Dendritic cell treated with granulocyte-macrophage colony-stimulating factor and Interleukin-4, amounts not matched to agents 40 ng/mL and 50 ng/mL, for 4 days (primary cell): ENCODE data around the gene PMAIP1.

Source experiments
- H3K27ac Mint-ChIP-seq: one replicate; pipeline ENCODE4 v1.8.0; 2022; ENCODE audit warnings: mild to moderate bottlenecking, mixed read lengths
- H3K27me3 Mint-ChIP-seq: one replicate; pipeline ENCODE4 v1.8.0; 2022; ENCODE audit warnings: mild to moderate bottlenecking, mixed read lengths
- H3K36me3 Mint-ChIP-seq: one replicate; pipeline ENCODE4 v1.8.0; 2022; ENCODE audit warnings: low read depth, mixed read lengths
- H3K4me1 Mint-ChIP-seq: one replicate; pipeline ENCODE4 v1.8.0; 2022; ENCODE audit warnings: low read depth, mixed read lengths
- H3K4me3 Mint-ChIP-seq: one replicate; pipeline ENCODE4 v1.8.0; 2022; ENCODE audit warnings: mild to moderate bottlenecking, moderate library complexity, mixed read lengths
- H3K9me3 Mint-ChIP-seq: one replicate; pipeline ENCODE4 v1.8.0; 2022; ENCODE audit warnings: mixed read lengths
- intact Hi-C: fragments of 100-400 bp; cut with micrococcal nuclease; formaldehyde crosslinking; loops from one replicate; pipeline ENCODE4 v1.15.0; 2022

The PMAIP1 gene

DNA sequence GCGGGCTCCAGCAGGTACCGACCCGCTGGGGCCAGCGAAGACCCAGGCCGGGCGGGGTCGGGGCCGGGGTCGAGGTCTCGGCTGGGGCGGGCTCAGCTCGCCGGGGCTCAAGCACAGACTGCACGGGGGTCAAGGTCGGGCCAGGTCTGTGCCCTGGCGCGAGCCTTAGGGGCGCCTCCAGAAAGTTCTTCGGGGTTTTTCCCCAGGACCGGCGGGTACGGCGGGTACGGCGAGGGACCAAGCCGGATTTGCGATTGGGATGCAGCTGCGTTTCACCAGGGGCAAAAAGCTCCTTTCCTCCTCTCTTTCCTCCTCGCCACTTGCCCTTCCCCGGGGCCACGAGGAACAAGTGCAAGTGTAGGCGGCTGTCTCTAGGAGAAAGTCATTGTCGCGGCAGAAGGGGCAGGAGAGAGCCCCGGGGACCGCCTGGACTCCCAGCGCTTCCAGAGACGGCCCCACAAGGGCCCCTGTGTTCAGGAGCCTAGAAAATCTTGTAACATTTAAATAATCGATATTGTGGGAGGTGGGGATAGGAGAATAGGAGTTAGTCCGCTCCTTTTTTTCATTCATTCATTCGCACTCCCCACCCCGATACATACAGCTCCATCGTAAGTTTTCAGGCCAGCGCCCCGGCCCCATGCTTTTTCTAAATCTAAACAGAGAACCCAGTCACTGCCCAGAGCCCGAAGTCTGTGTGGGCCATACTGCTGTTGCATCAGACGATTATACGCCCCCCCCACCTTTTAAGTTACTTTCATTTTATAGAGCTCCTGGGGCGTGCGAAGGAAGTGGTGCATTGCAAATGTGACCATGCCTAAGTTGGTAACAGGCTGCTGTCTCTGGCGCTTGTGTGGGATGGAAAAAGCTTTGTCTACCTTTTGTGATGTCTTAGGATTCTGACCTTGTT, 679 bp downstream of the PMAIP1 start:
- H3K4me1 Mint-ChIP-seq: peaks cover 35% of the 10 kb centered on the region
- H3K4me3 Mint-ChIP-seq: peak overlapping the region; percentile 90
- H3K27ac Mint-ChIP-seq: peak overlapping the region; percentile 89
- intact Hi-C loops: loop anchor here (5.0 kb wide), 1 partner anchor 42 kb away; no protein-coding TSS in a partner anchor
- H3K27me3 Mint-ChIP-seq: peaks cover 5% of the 10 kb centered on the region
- no peaks in the 10 kb centered on the region for H3K9me3 Mint-ChIP-seq
- H3K36me3 Mint-ChIP-seq: peaks cover 9% of the 10 kb centered on the region

DNA sequence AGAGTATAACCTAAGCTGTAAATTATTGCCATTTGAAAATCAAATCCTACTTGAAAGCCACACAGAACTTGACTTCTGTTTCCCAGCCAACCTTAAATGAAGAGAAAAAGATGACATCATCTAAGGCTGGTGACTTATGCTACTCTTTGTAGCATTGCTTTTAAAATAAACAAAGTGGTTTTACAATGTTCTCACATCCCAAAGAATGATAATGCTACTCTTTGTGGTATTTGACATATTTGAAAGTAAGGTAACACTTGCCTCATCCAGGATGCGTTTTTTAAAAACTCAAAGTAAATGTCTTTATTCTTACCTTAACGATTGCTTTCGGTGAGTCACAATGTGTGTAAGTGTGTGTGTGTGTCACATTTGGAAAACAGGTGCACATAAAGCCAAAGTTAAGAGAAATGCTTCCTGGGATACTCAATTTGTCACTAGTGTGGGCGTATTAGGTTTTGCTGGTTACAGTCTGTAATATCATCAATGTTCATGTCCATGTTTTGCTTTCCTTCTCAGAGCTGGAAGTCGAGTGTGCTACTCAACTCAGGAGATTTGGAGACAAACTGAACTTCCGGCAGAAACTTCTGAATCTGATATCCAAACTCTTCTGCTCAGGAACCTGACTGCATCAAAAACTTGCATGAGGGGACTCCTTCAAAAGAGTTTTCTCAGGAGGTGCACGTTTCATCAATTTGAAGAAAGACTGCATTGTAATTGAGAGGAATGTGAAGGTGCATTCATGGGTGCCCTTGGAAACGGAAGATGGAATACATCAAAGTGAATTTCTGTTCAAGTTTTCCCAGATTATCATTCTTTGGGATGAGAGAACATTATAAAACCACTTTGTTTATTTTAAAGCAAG, 2.6 kb downstream of the PMAIP1 start:
- intact Hi-C loops: loop anchor here (5.0 kb wide), 1 partner anchor 40 kb away; no protein-coding TSS in a partner anchor
- H3K36me3 Mint-ChIP-seq: peaks cover 9% of the 10 kb centered on the region
- no peak overlapping the region for H3K27ac Mint-ChIP-seq
- peaks cover 45% of the 10 kb centered on the region for H3K4me1 Mint-ChIP-seq
- peaks cover 3% of the 10 kb centered on the region for H3K27me3 Mint-ChIP-seq
- no peaks in the 10 kb centered on the region for H3K9me3 Mint-ChIP-seq
- no peak overlapping the region for H3K4me3 Mint-ChIP-seq

DNA sequence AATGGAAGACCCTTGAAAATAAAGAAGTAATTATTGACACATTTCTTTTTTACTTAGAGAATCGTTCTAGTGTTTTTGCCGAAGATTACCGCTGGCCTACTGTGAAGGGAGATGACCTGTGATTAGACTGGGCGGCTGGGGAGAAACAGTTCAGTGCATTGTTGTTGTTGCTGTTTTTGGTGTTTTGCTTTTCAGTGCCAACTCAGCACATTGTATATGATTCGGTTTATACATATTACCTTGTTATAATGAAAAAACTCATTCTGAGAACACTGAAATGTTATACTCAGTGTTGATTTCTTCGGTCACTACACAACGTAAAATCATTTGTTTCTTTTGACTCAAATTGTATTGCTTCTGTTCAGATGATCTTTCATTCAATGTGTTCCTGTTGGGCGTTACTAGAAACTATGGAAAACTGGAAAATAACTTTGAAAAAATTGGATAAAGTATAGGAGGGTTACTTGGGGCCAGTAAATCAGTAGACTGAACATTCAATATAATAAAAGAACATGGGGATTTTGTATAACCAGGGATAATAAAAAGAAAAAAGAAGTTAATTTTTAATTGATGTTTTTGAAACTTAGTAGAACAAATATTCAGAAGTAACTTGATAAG, 3.3 kb downstream of the PMAIP1 start:
- intact Hi-C loops: loop anchor here (5.0 kb wide), 1 partner anchor 39 kb away; no protein-coding TSS in a partner anchor
- peaks cover 9% of the 10 kb centered on the region for H3K36me3 Mint-ChIP-seq
- H3K4me3 Mint-ChIP-seq: no peak overlapping the region
- H3K27me3 Mint-ChIP-seq: peaks cover 3% of the 10 kb centered on the region
- H3K4me1 Mint-ChIP-seq: peaks cover 47% of the 10 kb centered on the region
- no peak overlapping the region for H3K27ac Mint-ChIP-seq
- no peaks in the 10 kb centered on the region for H3K9me3 Mint-ChIP-seq

DNA sequence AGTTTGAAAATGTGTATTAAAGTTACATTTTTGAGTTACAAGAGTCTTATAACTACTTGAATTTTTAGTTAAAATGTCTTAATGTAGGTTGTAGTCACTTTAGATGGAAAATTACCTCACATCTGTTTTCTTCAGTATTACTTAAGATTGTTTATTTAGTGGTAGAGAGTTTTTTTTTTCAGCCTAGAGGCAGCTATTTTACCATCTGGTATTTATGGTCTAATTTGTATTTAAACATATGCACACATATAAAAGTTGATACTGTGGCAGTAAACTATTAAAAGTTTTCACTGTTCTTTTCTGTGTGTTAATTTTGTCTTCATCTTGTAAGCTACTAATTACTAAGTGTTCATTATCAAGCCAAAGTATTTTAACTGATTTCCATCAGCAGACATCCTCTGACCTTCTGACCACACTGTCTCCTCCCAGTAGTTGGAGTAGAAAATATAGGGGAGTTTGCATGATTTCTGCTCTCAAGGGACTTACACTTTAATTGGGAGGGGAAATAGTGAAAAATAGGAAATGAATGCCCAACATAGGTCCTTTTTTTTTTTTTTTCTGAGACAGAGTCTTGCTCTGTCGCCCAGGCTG, 4.3 kb downstream of the PMAIP1 start:
- intact Hi-C loops: loop anchor here (5.0 kb wide), 1 partner anchor 38 kb away; no protein-coding TSS in a partner anchor
- Mint-ChIP-seq H3K4me3 (peak overlapping the region; percentile 30), H3K9me3 (no peaks in the 10 kb centered on the region), H3K27ac (peak overlapping the region; percentile 74), H3K27me3 (no peaks in the 10 kb centered on the region), H3K4me1 (peaks cover 46% of the 10 kb centered on the region), H3K36me3 (peaks cover 9% of the 10 kb centered on the region)

DNA sequence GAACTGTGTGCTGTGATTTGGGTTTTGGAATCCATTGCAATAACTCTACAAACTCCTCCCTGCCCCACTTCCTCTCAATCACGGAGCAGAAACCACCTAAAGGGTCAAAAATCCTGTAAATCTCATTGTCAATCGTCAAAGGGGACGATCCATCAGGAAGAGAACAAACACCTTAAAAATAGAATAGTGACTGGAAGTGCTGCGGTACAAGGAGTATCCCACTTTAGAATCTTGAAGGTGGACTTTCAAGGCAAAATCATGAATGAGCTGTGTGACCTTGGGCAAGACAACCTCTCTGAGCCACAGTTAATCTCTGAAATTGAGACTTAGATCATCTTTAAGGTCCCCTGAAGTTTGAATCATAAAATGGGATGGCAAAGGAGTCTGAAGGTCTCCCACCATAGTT, 5.9 kb downstream of the PMAIP1 start:
- no peaks in the 10 kb centered on the region for H3K9me3 Mint-ChIP-seq

DNA sequence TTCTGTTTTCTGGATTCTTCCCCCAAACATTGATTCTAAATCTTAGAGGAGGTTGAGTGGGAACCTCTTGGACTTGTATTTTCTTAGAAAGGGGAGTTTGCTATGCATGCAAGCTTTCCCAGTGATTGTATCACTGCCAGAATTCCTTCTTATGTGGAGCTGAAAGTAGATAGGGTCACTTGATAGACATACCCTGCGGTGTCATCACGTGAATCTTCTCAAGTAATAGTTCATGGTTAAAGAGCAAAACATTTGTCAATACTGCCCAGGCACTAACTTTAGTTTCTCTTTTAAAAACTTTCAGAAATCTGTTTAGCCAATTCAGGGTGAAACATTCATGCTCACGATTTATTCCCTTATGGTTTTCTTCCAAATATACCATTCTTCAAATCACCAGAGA, 6.4 kb downstream of the PMAIP1 start:
- H3K4me3 Mint-ChIP-seq: no peak overlapping the region
- no peak overlapping the region for H3K27ac Mint-ChIP-seq
- peaks cover 39% of the 10 kb centered on the region for H3K4me1 Mint-ChIP-seq

More for the DNA sequence above, 5.9 kb downstream of the PMAIP1 start:
- Mint-ChIP-seq H3K27ac (no peak overlapping the region), H3K4me3 (no peak overlapping the region), H3K36me3 (no peaks in the 10 kb centered on the region), H3K27me3 (no peaks in the 10 kb centered on the region), H3K4me1 (peaks cover 40% of the 10 kb centered on the region)
- intact Hi-C loops: no loop called here

DNA sequence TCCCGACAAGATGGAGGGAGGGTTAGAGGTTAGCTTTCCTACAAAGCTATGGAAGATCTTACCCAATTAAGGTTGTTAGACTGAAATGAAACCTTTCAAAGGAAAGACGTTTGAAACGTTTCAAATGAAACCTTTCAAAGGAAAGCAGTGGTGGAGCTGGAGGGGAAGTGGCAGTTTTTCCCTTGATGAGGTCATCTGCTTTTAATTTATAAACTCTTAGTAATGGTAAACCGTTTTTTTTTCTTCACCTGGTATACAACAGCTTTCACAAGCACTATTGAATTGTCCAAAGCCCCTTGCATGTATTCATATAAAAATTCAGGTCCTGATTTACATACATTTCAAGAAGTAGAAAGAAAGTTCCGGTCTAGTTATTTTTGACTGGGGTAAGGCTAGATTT, 7.4 kb downstream of the PMAIP1 start:
- Mint-ChIP-seq H3K4me1 (peaks cover 46% of the 10 kb centered on the region), H3K36me3 (no peaks in the 10 kb centered on the region), H3K27ac (no peak overlapping the region), H3K27me3 (no peaks in the 10 kb centered on the region), H3K4me3 (no peak overlapping the region), H3K9me3 (no peaks in the 10 kb centered on the region)
- intact Hi-C loops: no loop called here

More for the DNA sequence above, 6.4 kb downstream of the PMAIP1 start:
- no peaks in the 10 kb centered on the region for H3K36me3 Mint-ChIP-seq
- intact Hi-C loops: no loop called here
- H3K27me3 Mint-ChIP-seq: no peaks in the 10 kb centered on the region
- H3K9me3 Mint-ChIP-seq: no peaks in the 10 kb centered on the region

DNA sequence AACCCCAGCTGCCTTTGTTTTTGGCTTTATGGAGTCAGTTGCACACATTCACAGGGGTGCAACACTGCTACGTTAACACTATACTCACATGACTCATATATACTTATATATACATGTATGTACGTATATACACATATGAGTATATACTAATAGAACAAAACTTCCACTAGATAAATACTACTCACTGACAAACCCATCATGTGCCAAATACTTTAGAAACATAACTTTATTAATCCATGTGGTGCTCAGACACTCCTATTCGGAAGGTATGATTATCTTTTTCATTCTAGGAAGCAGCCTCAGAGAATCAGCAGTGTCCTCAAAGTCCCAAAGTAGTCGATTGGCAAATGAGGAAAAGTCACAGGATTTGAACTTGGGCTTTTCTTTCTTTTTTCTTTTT, 7.9 kb downstream of the PMAIP1 start:
- intact Hi-C loops: no loop called here
- no peaks in the 10 kb centered on the region for H3K9me3 Mint-ChIP-seq
- no peak overlapping the region for H3K4me3 Mint-ChIP-seq
- no peaks in the 10 kb centered on the region for H3K27me3 Mint-ChIP-seq
- peak overlapping the region; percentile 9 for H3K27ac Mint-ChIP-seq
- H3K36me3 Mint-ChIP-seq: no peaks in the 10 kb centered on the region
- peaks cover 50% of the 10 kb centered on the region for H3K4me1 Mint-ChIP-seq

DNA sequence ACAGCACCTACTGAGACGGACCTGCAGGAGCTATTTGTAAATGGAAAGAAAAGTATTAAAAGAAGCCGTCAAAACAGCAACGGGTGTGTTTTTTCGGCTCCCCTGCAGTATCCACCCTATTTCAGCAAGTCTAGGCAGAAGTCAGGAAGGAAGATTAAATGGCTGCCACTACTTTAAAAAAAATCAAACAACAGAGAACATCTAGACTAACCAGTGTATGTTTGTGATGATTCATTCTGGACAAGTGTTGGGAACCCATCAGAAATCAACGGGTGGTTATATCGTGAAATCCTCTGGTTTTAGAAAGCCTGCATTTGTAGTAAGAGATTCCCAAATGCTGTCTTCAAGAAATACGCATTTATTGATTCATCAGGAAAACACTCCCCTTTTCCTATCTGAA, 9.0 kb downstream of the PMAIP1 start:
- Mint-ChIP-seq H3K9me3 (no peaks in the 10 kb centered on the region), H3K36me3 (no peaks in the 10 kb centered on the region), H3K27ac (no peak overlapping the region), H3K4me3 (no peak overlapping the region), H3K27me3 (no peaks in the 10 kb centered on the region), H3K4me1 (peaks cover 50% of the 10 kb centered on the region)
- intact Hi-C loops: no loop called here

DNA sequence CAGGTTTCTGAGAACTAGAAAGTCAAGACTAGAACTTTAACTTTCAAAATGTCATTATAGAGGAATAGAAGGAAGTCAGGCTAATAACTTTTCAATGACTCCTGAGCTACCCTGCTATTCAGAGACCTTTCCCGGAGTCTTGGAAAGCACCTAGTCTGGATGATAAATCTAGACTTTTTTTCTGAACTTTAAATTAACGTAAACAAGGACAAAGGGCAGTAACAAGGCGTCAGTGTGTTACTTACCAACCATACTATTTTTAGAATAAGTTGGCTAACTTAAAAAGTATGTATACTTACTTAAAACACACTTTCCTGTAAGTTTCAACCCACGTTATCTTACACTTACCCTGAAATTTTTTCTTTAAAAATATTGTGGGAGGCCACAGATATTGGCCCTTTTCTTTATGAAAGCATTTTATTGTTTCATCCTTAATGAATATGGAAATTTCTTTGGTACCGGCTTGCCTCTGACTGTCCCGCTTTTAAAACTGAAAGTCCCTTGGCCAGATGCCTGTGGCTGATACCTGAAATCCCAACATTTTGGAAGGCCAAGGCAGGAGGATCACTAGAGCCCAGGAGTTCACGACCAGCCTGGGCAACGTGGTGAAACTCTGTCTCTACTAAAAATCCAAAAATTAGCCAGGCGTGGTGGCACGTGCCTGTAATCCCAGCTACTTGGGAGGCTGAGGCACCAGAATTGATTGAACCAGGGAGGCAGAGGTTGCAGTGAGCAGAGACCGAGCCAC, 9.7 kb downstream of the PMAIP1 start:
- no peak overlapping the region for H3K27ac Mint-ChIP-seq

DNA sequence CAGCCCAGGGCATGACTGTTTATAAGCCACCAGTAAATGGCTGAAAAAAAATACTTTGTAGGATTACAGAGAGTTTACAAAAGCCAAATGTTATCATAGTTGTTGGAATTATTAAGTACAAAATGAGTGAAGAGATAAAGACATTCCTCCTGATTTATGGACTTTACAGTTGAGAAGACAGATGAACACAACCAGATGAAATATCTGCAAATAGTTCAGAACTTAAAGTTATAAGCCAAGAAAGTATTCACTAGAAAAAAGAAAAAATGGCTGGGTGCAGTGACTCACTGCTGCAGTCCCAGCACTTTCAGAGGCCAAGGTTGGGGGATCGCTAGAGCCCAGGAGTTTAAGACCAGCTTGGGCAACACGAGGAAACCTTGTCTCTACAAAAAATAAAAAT, 11.2 kb downstream of the PMAIP1 start:
- no peaks in the 10 kb centered on the region for H3K9me3 Mint-ChIP-seq
- no peaks in the 10 kb centered on the region for H3K27me3 Mint-ChIP-seq
- no peaks in the 10 kb centered on the region for H3K36me3 Mint-ChIP-seq
- intact Hi-C loops: no loop called here
- no peak overlapping the region for H3K4me3 Mint-ChIP-seq
- H3K27ac Mint-ChIP-seq: no peak overlapping the region
- peaks cover 32% of the 10 kb centered on the region for H3K4me1 Mint-ChIP-seq

More for the DNA sequence above, 9.7 kb downstream of the PMAIP1 start:
- intact Hi-C loops: no loop called here
- Mint-ChIP-seq H3K4me1 (peaks cover 45% of the 10 kb centered on the region), H3K9me3 (no peaks in the 10 kb centered on the region), H3K27me3 (no peaks in the 10 kb centered on the region), H3K36me3 (no peaks in the 10 kb centered on the region), H3K4me3 (no peak overlapping the region)

DNA sequence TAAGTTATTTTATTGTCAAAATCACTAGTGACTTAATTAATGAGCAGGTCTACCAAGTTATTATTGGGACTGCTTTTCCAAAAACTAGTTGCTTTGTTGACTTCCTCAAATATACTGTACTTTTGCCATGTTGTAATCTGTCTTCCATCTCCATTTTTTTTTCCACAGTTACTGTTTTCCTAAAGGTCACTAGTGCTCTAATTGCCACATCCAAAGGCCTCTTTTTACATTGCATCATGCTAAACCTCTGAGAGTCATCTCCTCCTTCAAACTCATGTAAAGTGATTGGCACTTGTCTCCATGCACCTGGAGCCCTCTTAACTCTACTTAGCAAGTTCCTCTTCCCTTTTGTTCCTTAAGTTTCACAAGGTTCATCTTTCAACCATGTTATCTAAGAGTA, 11.8 kb downstream of the PMAIP1 start:
- intact Hi-C loops: no loop called here
- Mint-ChIP-seq H3K4me3 (no peak overlapping the region), H3K4me1 (peaks cover 32% of the 10 kb centered on the region), H3K27me3 (no peaks in the 10 kb centered on the region), H3K27ac (peak overlapping the region; percentile 36), H3K9me3 (no peaks in the 10 kb centered on the region), H3K36me3 (no peaks in the 10 kb centered on the region)

DNA sequence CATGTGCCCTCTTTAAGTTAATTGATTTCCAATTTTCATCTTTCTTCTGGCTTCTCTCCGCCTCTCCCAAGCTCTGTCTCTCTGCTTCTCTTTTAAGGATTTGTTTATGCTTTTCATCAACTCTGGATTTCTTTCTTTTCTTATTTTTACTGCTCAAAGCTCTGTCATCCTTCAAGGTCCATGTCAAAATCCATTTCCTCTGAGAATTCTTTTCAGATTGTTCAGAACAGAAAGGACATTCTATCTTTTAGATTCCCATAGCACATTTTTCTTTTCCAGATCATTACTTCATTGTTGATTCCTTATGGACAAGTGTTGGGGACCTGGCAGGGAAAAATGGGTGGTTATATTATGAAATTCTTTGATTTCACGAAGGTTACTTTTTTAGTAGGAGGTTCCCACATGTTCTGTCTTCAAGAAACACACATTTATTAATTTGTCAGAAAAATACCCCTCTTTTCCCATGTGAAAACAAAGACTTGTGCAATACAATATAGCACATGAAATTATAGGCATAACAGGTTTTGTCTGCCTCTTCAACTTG, 12.3 kb downstream of the PMAIP1 start:
- Mint-ChIP-seq H3K36me3 (no peaks in the 10 kb centered on the region), H3K27me3 (no peaks in the 10 kb centered on the region), H3K9me3 (no peaks in the 10 kb centered on the region), H3K27ac (peak overlapping the region; percentile 36), H3K4me3 (no peak overlapping the region), H3K4me1 (peaks cover 27% of the 10 kb centered on the region)
- intact Hi-C loops: no loop called here
